Nephron progenitor cell (in vitro differentiated cells): ENCODE data around the gene RNF8.

Source experiments
- DNase-seq: peaks from one replicate; pipeline ENCODE4 v3.0.0; 2021
- H3K27ac Mint-ChIP-seq: 2 replicates; pipeline ENCODE4 v1.8.0; 2021; ENCODE audit warnings: mild to moderate bottlenecking, moderate library complexity, mixed read lengths
- H3K27me3 Mint-ChIP-seq: 2 replicates; pipeline ENCODE4 v1.8.0; 2021; ENCODE audit warnings: mild to moderate bottlenecking, low read depth, mixed read lengths; ENCODE audit not compliant: poor library complexity
- H3K36me3 Mint-ChIP-seq: 2 replicates; pipeline ENCODE4 v1.8.0; 2021; ENCODE audit warnings: low read depth, mixed read lengths
- H3K4me1 Mint-ChIP-seq: 2 replicates; pipeline ENCODE4 v1.8.0; 2021; ENCODE audit warnings: mixed read lengths
- H3K4me3 Mint-ChIP-seq: 2 replicates; pipeline ENCODE4 v1.8.0; 2021; ENCODE audit warnings: mild to moderate bottlenecking, moderate library complexity, mixed read lengths
- H3K9me3 Mint-ChIP-seq: 2 replicates; pipeline ENCODE4 v1.8.0; 2021; ENCODE audit warnings: mild to moderate bottlenecking, moderate library complexity, mixed read lengths
- TF ChIP-seq, protein P1 (sequence below): fragments of 200-600 bp; sonication (generic); IDR thresholded peaks from 2 replicates; pipeline ENCODE4 v1.5.0; 2021; ENCODE audit warnings: antibody characterized with exemption

The RNF8 gene

DNA sequence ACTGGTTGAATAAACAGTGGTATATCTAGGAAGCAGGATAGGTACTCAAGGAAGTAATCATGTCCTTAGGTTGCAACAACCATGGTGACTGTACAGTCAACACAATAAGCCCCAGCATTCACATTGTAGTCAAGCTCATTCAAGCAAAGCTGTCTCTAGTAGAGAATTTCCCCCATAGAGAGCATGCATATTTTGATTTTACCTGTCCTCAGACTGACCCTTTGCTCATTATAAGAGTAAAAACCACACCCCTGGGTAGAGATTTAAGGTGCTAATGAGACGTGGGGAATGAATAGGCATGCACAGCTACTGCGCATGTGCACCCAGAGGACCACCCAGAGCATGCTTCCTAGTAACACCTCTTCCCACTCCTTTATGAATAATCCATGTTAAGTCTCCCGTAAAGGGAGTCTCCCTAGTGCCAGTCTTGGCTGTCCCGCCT is 6.1 kb upstream of the RNF8 start:
- H3K4me1 Mint-ChIP-seq = no peaks in the 10 kb centered on the region
- peaks cover 11% of the 10 kb centered on the region for H3K9me3 Mint-ChIP-seq
- H3K27me3 Mint-ChIP-seq = peaks cover 57% of the 10 kb centered on the region
- no peaks in the 10 kb centered on the region for H3K36me3 Mint-ChIP-seq
- H3K27ac Mint-ChIP-seq = no peak overlapping the region
- TF ChIP-seq, protein P1, sequence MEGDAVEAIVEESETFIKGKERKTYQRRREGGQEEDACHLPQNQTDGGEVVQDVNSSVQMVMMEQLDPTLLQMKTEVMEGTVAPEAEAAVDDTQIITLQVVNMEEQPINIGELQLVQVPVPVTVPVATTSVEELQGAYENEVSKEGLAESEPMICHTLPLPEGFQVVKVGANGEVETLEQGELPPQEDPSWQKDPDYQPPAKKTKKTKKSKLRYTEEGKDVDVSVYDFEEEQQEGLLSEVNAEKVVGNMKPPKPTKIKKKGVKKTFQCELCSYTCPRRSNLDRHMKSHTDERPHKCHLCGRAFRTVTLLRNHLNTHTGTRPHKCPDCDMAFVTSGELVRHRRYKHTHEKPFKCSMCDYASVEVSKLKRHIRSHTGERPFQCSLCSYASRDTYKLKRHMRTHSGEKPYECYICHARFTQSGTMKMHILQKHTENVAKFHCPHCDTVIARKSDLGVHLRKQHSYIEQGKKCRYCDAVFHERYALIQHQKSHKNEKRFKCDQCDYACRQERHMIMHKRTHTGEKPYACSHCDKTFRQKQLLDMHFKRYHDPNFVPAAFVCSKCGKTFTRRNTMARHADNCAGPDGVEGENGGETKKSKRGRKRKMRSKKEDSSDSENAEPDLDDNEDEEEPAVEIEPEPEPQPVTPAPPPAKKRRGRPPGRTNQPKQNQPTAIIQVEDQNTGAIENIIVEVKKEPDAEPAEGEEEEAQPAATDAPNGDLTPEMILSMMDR = no peak
- no peak overlapping the region for H3K4me3 Mint-ChIP-seq
- no peak for DNase-seq

DNA sequence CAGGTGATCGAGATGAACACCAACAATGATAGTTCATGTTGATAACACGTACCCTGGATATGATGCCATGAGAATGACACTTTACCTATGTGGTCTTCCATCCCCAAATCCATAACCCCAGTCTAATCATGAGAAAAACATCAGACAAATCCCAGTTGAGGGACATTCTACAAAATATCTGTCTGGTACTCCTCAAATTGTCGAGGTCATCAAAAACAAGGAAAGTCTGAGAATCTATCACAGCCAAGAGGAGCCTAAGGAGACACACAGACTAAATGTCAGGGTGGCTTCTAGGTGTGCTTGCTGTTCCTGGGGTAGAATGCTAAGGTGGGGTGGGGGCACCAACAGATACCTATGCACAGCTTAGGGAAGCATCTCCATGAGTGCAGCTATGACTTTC is 2.8 kb upstream of the RNF8 start:
- H3K4me1 Mint-ChIP-seq = peaks cover 19% of the 10 kb centered on the region
- no peak for DNase-seq
- peaks cover 12% of the 10 kb centered on the region for H3K9me3 Mint-ChIP-seq
- H3K27me3 Mint-ChIP-seq = peaks cover 44% of the 10 kb centered on the region
- H3K4me3 Mint-ChIP-seq = no peak overlapping the region
- H3K27ac Mint-ChIP-seq = no peak overlapping the region
- TF ChIP-seq, protein P1 = no peak
- no peaks in the 10 kb centered on the region for H3K36me3 Mint-ChIP-seq

DNA sequence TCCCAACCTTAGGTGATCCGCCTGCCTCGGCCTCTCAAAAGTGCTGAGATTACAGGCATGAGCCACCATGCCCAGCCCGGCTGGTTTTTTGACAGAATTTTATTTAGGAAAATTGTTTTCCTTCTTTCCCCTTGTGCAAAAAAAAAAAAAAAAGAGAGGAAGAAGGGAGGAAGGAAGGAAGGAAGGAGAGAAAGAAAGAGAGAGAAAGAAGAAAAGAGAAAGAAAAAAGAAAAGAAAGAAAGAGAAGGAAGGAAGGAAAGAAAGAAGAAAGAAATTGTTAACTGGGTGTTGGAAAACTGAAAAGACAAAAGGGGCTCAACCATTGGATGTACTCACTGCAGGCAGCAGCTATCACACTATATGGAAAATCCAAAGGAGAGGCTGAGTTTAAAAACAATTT is 1.4 kb upstream of the RNF8 start:
- Mint-ChIP-seq H3K36me3 (no peaks in the 10 kb centered on the region), H3K27me3 (peaks cover 41% of the 10 kb centered on the region), H3K4me1 (peaks cover 33% of the 10 kb centered on the region), H3K27ac (no peak overlapping the region), H3K4me3 (peak overlapping the region; percentile 18), H3K9me3 (peaks cover 5% of the 10 kb centered on the region)
- TF ChIP-seq, protein P1 = no peak
- DNase-seq = no peak

DNA sequence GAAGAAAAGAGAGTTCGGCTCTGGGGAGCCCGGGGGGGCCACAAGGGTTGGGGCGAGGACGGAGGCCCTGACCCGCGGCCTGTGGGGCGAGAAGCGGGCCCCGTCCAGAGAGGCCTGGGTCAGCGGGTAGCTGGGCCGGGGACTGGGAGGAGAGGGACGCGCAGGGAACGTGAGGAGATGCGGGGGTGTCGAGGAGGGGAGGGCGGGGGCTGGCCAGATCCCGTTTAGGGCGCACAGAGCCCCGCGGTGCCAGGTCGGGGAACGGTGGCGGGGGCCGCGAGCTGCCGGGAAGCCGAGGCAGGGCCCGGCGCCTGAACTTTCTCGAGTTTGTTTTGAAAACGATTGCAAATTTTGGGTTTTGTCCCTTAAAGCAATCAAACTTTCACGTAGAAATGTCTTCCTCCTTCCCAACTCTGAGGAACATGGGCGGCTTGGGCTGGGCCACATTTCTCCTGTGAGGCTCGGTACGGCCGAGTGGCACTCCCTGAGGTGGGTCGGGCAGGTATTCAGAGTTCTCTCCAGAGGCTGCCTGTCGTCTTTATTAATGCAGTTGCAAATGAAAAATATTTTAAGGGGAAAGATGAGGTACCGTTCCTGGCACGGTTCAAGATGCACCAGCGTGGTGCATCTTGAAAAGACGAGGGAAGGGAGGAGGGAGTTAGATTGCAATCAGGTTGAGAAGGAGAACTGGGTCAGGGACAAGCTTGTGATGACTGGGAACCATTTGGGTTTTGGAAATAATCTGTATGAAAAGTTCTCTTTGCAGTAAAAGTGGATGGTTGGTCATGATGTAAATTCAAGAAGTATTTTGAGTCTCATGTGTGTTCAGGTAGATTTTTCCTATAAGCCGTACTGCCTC is 972 bp downstream of the RNF8 start:
- TF ChIP-seq, protein P1 = no peak
- Mint-ChIP-seq H3K4me3 (peak overlapping the region; percentile 95), H3K9me3 (peaks cover 5% of the 10 kb centered on the region), H3K36me3 (no peaks in the 10 kb centered on the region), H3K27me3 (peaks cover 24% of the 10 kb centered on the region), H3K4me1 (peaks cover 38% of the 10 kb centered on the region), H3K27ac (peak overlapping the region; percentile 20)
- DNase-seq = peak; percentile 57

DNA sequence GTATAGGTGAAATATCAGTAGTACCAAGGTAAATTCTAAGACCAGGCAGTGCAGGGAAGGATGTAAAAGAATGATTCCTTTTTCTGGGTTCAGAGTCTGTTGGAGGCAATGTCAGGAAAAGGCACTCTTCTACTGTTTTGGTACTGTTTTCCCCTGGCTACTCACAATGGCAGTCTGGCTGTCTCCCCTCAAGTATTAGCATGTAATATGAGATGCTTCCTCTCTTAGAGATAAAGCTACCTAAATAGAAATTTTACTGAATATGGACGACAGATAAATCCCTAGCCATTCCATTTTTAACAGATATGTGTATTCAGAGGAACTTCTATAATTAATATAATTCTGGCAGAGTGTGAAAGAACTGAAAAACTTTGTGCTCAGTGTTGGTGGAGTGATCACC is 3.5 kb downstream of the RNF8 start:
- H3K27me3 Mint-ChIP-seq = peaks cover 4% of the 10 kb centered on the region
- peaks cover 38% of the 10 kb centered on the region for H3K4me1 Mint-ChIP-seq
- H3K9me3 Mint-ChIP-seq = peaks cover 5% of the 10 kb centered on the region
- H3K36me3 Mint-ChIP-seq = peaks cover 5% of the 10 kb centered on the region
- TF ChIP-seq, protein P1 = no peak
- no peak overlapping the region for H3K4me3 Mint-ChIP-seq
- no peak for DNase-seq
- H3K27ac Mint-ChIP-seq = no peak overlapping the region

DNA sequence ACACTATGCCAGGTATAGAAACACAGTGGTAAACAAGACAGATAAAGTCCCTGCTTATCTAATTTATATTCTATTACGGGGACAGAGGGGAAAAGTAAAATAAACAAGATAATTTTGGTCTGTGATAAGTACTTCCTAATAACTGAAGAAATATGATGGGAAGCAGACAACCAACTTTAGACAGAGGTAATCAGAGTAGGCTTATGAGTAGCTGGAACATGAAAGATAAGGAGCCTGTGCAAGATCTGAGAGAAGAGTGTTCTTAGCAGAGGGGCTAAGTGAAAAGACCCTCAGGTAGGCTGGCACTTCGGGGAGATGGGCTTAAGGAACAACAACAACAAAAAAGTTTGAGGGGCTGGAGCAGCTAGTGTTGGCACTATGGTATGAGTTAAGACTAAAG is 4.1 kb downstream of the RNF8 start:
- no peak overlapping the region for H3K27ac Mint-ChIP-seq
- peaks cover 5% of the 10 kb centered on the region for H3K9me3 Mint-ChIP-seq
- H3K27me3 Mint-ChIP-seq = peaks cover 4% of the 10 kb centered on the region
- TF ChIP-seq, protein P1 = no peak
- no peak overlapping the region for H3K4me3 Mint-ChIP-seq
- peaks cover 38% of the 10 kb centered on the region for H3K4me1 Mint-ChIP-seq
- no peak for DNase-seq
- H3K36me3 Mint-ChIP-seq = peaks cover 5% of the 10 kb centered on the region
